HCT116 (cell line): ENCODE data around the gene FOXQ1. TPM values are rescaled to one million over a fixed set of nuclear protein-coding genes. Genes with fewer than 3 reads are reported as not detected.

Experiments used
- ATAC-seq: fragments of 200-7000 bp; cut with Tn5 transposase; 2 replicates; pipeline ENCODE4 v1.9.1; 2020; ENCODE audit warnings: mild to moderate bottlenecking, moderate library complexity
- BruUV-seq: library from RNA; stranded (reverse); fragments of 400-500 nt; replicated peaks from 2 replicates; lab custom pipeline; 2021; lab: Mats Ljungman, UMichigan
- CTCF ChIA-PET: fragments of 300-600 bp; sonication (Branson Sonifier 250); formaldehyde crosslinking; loops from one replicate; lab custom pipeline; 2021; ENCODE audit warnings: antibody characterized with exemption; lab: Charles Lee
- POLR2A ChIA-PET: fragments of 300-600, 350-600 bp; sonication (Branson Sonifier 250); formaldehyde crosslinking; loops from one replicate; lab custom pipeline; 2021; ENCODE audit warnings: antibody characterized with exemption; lab: Charles Lee
- RAD21 ChIA-PET, 2 experiments: fragments of 300-600 bp; sonication (Branson Sonifier 250); formaldehyde crosslinking; loops; one replicate each; lab custom pipeline; 2023; ENCODE audit warnings: low total read pairs in 2 of 2; ENCODE audit not compliant: uncharacterized antibody in 2 of 2, unreplicated experiment in 2 of 2, low non-redundant PET in 1 of 2; lab: Charles Lee
- DNase-seq: peaks from one replicate; pipeline ENCODE4 v3.0.0-alpha.2; 2010; ENCODE audit warnings: low read depth, low spot score
- H2AFZ ChIP-seq: fragments of 200-600 bp; shearing (Covaris generic), sonication (generic); 2 replicates; pipeline ENCODE4 v1.6.1; 2017; ENCODE audit warnings: low read depth, mixed run types, mixed read lengths, antibody characterized with exemption, low read length; ENCODE audit not compliant: poor library complexity, severe bottlenecking
- H3K27ac ChIP-seq: 2 replicates; pipeline ENCODE4 v1.5.1; 2012; ENCODE audit warnings: low read depth, low read length
- H3K27me3 ChIP-seq: fragments of 200-600 bp; sonication (generic); 2 replicates; pipeline ENCODE4 v1.6.1; 2016; ENCODE audit warnings: mixed run types, low read length, mixed read lengths; ENCODE audit not compliant: insufficient read depth
- H3K36me3 ChIP-seq, 2 experiments: fragments of 200-500 bp in 1 of 2; fragments of 200-600 bp in 1 of 2; sonication (Bioruptor generic) in 1 of 2; sonication (generic) in 1 of 2; 2 replicates each; pipeline versions ENCODE4 v1.5.1 to v1.6.1; 2014 to 2016; ENCODE audit warnings: low read length in 2 of 2, inconsistent platforms in 1 of 2, mixed read lengths in 1 of 2, mixed run types in 1 of 2; ENCODE audit not compliant: insufficient read depth in 2 of 2, control insufficient read depth in 1 of 2
- H3K4me1 ChIP-seq, 2 experiments: fragments of 200-600 bp in 1 of 2; sonication (generic) in 1 of 2; 2 replicates each; pipeline versions ENCODE4 v1.5.1 to v1.6.1; 2012 to 2017; ENCODE audit warnings: low read length in 2 of 2, inconsistent platforms in 1 of 2, mild to moderate bottlenecking in 1 of 2, mixed read lengths in 1 of 2, mixed run types in 1 of 2, moderate library complexity in 1 of 2; ENCODE audit not compliant: insufficient read depth in 2 of 2, control insufficient read depth in 1 of 2
- H3K4me2 ChIP-seq: fragments of 200-600 bp; sonication (generic); 2 replicates; pipeline ENCODE4 v1.6.1; 2017; ENCODE audit warnings: mixed run types, low read length, mixed read lengths
- H3K4me3 ChIP-seq, 2 experiments: fragments of 200-600 bp in 1 of 2; sonication (generic) in 1 of 2; replicated peaks in 1 of 2; 2 replicates each; pipeline ENCODE4 v1.5.1; 2011 to 2016; ENCODE audit warnings: low read length in 2 of 2, control low read depth in 1 of 2, low read depth in 1 of 2, mild to moderate bottlenecking in 1 of 2, mixed read lengths in 1 of 2, mixed run types in 1 of 2
- H3K79me2 ChIP-seq: fragments of 200-600 bp; sonication (generic); 2 replicates; pipeline ENCODE4 v1.6.1; 2017; ENCODE audit warnings: mild to moderate bottlenecking, mixed run types, low read length, moderate library complexity, mixed read lengths; ENCODE audit not compliant: insufficient read depth
- H3K9ac ChIP-seq: fragments of 200-600 bp; sonication (generic); 2 replicates; pipeline ENCODE4 v1.6.1; 2016; ENCODE audit warnings: low read length, mixed read lengths
- H3K9me2 ChIP-seq: fragments of 200-600 bp; sonication (generic), shearing (Covaris generic); 2 replicates; pipeline ENCODE4 v1.6.1; 2017; ENCODE audit warnings: mixed run types, mild to moderate bottlenecking, moderate library complexity; ENCODE audit not compliant: insufficient read depth
- H3K9me3 ChIP-seq, 2 experiments: fragments of 200-500 bp in 1 of 2; fragments of 200-600 bp in 1 of 2; sonication (Bioruptor generic) in 1 of 2; sonication (generic) in 1 of 2; 2 replicates each; pipeline ENCODE4 v1.6.1; 2014 to 2017; ENCODE audit warnings: low read length in 2 of 2, mixed read lengths in 2 of 2, inconsistent platforms in 1 of 2, low read depth in 1 of 2, mild to moderate bottlenecking in 1 of 2, mixed run types in 1 of 2, moderate library complexity in 1 of 2; ENCODE audit not compliant: control insufficient read depth in 1 of 2, insufficient read depth in 1 of 2
- H4K20me1 ChIP-seq: fragments of 200-600 bp; sonication (generic), shearing (Covaris generic); 2 replicates; pipeline ENCODE4 v1.6.1; 2017; ENCODE audit warnings: mixed run types, mild to moderate bottlenecking, moderate library complexity; ENCODE audit not compliant: insufficient read depth
- ATF3 ChIP-seq: IDR thresholded peaks from 2 replicates; pipeline ENCODE4 v1.6.1; 2012
- CBX3 ChIP-seq: IDR thresholded peaks from 2 replicates; pipeline ENCODE4 v1.6.1; 2012; ENCODE audit warnings: low read depth
- CEBPB ChIP-seq: IDR thresholded peaks from 2 replicates; pipeline ENCODE4 v1.6.1; 2012; ENCODE audit warnings: low read depth
- CTCF ChIP-seq, 3 experiments: fragments of 200-600 bp in 1 of 3; sonication (generic) in 1 of 3; IDR thresholded peaks in 2 of 3; conservative IDR thresholded peaks in 1 of 3; 2 replicates each; pipeline ENCODE4 v1.5.1; 2012 to 2017; ENCODE audit warnings: low read depth in 2 of 3, low read length in 2 of 3, antibody characterized with exemption in 1 of 3, borderline replicate concordance in 1 of 3, control low read depth in 1 of 3, mild to moderate bottlenecking in 1 of 3, mixed read lengths in 1 of 3, mixed run types in 1 of 3, moderate library complexity in 1 of 3; ENCODE audit not compliant: insufficient read depth in 1 of 3
- EGR1 ChIP-seq: IDR thresholded peaks from 2 replicates; pipeline ENCODE4 v1.6.1; 2012; ENCODE audit warnings: low read depth
- EZH2 ChIP-seq: fragments of 200-600 bp; sonication (generic); IDR thresholded peaks from 2 replicates; pipeline ENCODE4 v1.6.1; 2017; ENCODE audit warnings: antibody characterized with exemption, mixed run types
- EZH2phosphoT487 ChIP-seq: fragments of 200-600 bp; IDR thresholded peaks from 2 replicates; pipeline ENCODE4 v1.6.1; 2018; ENCODE audit warnings: antibody characterized with exemption, borderline replicate concordance
- FOSL1 ChIP-seq: IDR thresholded peaks from 2 replicates; pipeline ENCODE4 v1.6.1; 2012; ENCODE audit warnings: low read depth
- JUND ChIP-seq: IDR thresholded peaks from 2 replicates; pipeline ENCODE4 v1.6.1; 2012
- POLR2A ChIP-seq: IDR thresholded peaks from 2 replicates; pipeline ENCODE4 v1.7.0; 2011; ENCODE audit warnings: borderline replicate concordance; ENCODE audit not compliant: insufficient read depth, insufficient read length; ENCODE audit errors: extremely low read depth
- POLR2AphosphoS5 ChIP-seq: IDR thresholded peaks from 2 replicates; pipeline ENCODE4 v1.6.1; 2011; ENCODE audit warnings: mild to moderate bottlenecking, low read depth, low read length, moderate library complexity
- REST ChIP-seq: IDR thresholded peaks from 2 replicates; pipeline ENCODE4 v1.6.1; 2012; ENCODE audit warnings: low read depth
- SIN3A ChIP-seq: IDR thresholded peaks from 2 replicates; pipeline ENCODE4 v1.6.1; 2012; ENCODE audit warnings: low read depth
- SP1 ChIP-seq: IDR thresholded peaks from 2 replicates; pipeline ENCODE4 v1.6.1; 2012; ENCODE audit warnings: low read depth
- SRF ChIP-seq: IDR thresholded peaks from 2 replicates; pipeline ENCODE4 v1.6.1; 2012; ENCODE audit warnings: low read depth
- TCF7L2 ChIP-seq: IDR thresholded peaks from 2 replicates; pipeline ENCODE4 v1.7.0; 2011; ENCODE audit warnings: borderline replicate concordance, inconsistent platforms; ENCODE audit not compliant: insufficient read depth, insufficient read length; ENCODE audit errors: extremely low read depth
- ZBTB33 ChIP-seq: IDR thresholded peaks from 2 replicates; pipeline ENCODE4 v1.6.1; 2011; ENCODE audit warnings: mild to moderate bottlenecking, low read length, moderate library complexity; ENCODE audit not compliant: insufficient replicate concordance; ENCODE audit errors: extremely low read depth
- ZFX ChIP-seq: fragments of 450-650 bp; IDR thresholded peaks from 2 replicates; pipeline ENCODE4 v1.6.1; 2017
- ZNF274 ChIP-seq: fragments of 200-500 bp; sonication (Bioruptor generic); IDR thresholded peaks from 2 replicates; pipeline ENCODE4 v1.6.1; 2014; ENCODE audit warnings: mild to moderate bottlenecking, low read depth, low read length, inconsistent platforms
- intact Hi-C: fragments of 100-400 bp; cut with micrococcal nuclease; formaldehyde crosslinking; loops from 2 replicates; pipeline ENCODE4 v1.10.0; 2022
- total RNA-seq: library from RNA; stranded (reverse); gene quantifications from one replicate; pipeline ENCODE4 v1.2.1, GENCODE V29; 2021; ENCODE audit not compliant: unreplicated experiment

FOXQ1 gene
- total RNA-seq, 1 experiment from 2014 or later, result 0.42 TPM

- no peak for TF ChIP-seq SP1
Observed at GRCh38 chr6:1314617-1315016, 2.7 kb downstream of the FOXQ1 start (continued).

GRCh38 chr6:1315201-1315559 lies 3.3 kb downstream of the FOXQ1 start:
- Histone ChIP-seq H3K4me3 (no peak overlapping the region), H3K9ac (no peak overlapping the region), H3K4me1 (peaks cover 11 to 28% of the 10 kb centered on the region in 2 experiments; a peak in 3 of 4 replicates), H3K79me2 (no peaks in the 10 kb centered on the region), H3K27me3 (no peaks in the 10 kb centered on the region; the same call in 1 of the 2 replicates), H4K20me1 (no peaks in the 10 kb centered on the region), H3K36me3 (no peaks in the 10 kb centered on the region), H3K9me3 (no peaks in the 10 kb centered on the region)
- ATAC-seq (no peak), DNase-seq (no peak)
- ChIA-PET POLR2A (no interaction called here), RAD21 (no interaction called here), CTCF (no interaction called here)
- TF ChIP-seq ATF3 (no peak), SIN3A (no peak), EZH2phosphoT487 (no peak), ZBTB33 (no peak), CTCF (IDR thresholded peaks at IDR 0.05 in 2 of 3, conservative IDR thresholded peaks at IDR 0.05 in 1 of 3; ENCODE audit: borderline replicate concordance in 1 of 3, insufficient read depth in 1 of 3, low read depth in 2 of 3, low read length in 2 of 3) (no peak), CBX3 (no peak), TCF7L2 (no peak), POLR2AphosphoS5 (no peak), POLR2A (no peak), ZFX (no peak), EZH2 (no peak), SP1 (no peak), ZNF274 (no peak), FOSL1 (no peak), REST (no peak), SRF (no peak), CEBPB (no peak), JUND (no peak), EGR1 (no peak)
- TF ChIP-seq, all 23 proteins: peak for 0
- no peak overlapping the region for H3K4me2 ChIP-seq
- intact Hi-C loops, result no loop called here
- H2AFZ ChIP-seq, result no peak overlapping the region
- no peaks in the 10 kb centered on the region for H3K9me2 ChIP-seq
- no TSS peak for BruUV-seq
- H3K27ac ChIP-seq, result no peak overlapping the region
